ENCODE results near the gene CTIF. TPM values are rescaled to one million over a fixed set of nuclear protein-coding genes. Genes with fewer than 3 reads are reported as not detected.

The CTIF gene
- total RNA-seq, 1 donor from 2014 or later: 35.1 TPM

DNA sequence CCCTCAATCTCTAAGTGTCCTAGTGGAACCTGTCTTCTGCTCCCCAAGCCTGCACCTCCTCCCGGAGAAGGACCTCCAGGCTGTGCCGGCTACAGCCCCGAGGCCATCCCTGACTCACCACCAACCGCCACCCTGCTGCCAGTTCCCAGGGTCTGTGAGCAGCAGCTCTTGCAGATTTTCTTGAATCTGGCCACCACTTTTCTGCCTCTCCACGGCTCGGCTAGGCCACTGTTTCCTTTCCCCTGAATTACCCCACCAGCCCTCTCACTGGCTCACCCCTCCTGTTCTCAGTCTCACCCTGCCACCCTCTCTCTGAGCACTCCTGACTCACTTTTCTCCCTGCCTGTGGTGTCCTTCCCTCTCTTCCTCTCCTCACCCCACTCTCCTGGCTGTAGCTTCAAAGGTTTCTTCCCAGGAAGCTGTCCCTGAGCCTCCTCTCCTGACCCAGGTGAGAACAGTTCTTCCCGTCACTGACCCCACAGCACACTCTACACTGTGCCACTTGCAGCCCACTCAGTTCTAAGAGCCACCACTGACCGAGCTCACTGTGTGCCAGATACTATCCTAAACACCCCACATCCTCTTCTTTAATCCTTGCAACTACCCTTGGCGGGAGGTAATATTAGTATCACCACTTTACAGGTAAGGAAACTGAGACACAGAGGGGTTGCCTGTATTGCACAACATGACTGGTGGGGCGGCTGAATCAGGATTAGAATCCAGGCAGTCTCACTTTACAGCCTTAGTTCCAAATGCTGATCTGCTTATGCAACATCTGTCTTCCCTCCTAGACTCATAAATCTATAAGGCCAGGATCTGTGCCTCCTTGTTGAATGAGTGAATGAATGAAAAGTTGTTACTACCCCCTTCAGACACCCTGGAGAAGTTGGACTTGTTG is 300.3 kb downstream of the CTIF start:
- no peak for DNase-seq (ENCODE audit: extremely low spot score in 2 of 2)
- Histone ChIP-seq H3K36me3 (no peaks in the 10 kb centered on the region), H3K4me1 (peaks cover 69% of the 10 kb centered on the region), H3K9me3 (no peaks in the 10 kb centered on the region), H3K27me3 (no peaks in the 10 kb centered on the region), H3K27ac (peak overlapping the region; percentile 61), H3K4me3 (no peak overlapping the region)
- intact Hi-C loops (cut with DNase I): no loop called here
- TF ChIP-seq, protein P1, sequence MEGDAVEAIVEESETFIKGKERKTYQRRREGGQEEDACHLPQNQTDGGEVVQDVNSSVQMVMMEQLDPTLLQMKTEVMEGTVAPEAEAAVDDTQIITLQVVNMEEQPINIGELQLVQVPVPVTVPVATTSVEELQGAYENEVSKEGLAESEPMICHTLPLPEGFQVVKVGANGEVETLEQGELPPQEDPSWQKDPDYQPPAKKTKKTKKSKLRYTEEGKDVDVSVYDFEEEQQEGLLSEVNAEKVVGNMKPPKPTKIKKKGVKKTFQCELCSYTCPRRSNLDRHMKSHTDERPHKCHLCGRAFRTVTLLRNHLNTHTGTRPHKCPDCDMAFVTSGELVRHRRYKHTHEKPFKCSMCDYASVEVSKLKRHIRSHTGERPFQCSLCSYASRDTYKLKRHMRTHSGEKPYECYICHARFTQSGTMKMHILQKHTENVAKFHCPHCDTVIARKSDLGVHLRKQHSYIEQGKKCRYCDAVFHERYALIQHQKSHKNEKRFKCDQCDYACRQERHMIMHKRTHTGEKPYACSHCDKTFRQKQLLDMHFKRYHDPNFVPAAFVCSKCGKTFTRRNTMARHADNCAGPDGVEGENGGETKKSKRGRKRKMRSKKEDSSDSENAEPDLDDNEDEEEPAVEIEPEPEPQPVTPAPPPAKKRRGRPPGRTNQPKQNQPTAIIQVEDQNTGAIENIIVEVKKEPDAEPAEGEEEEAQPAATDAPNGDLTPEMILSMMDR (IDR thresholded peaks at IDR 0.05): no peak
- peak in 1 of 2 donors; percentile 21 for TF ChIP-seq POLR2AphosphoS5 (IDR thresholded peaks at IDR 0.05; ENCODE audit: insufficient read depth in 1 of 2, low read depth in 1 of 2)

DNA sequence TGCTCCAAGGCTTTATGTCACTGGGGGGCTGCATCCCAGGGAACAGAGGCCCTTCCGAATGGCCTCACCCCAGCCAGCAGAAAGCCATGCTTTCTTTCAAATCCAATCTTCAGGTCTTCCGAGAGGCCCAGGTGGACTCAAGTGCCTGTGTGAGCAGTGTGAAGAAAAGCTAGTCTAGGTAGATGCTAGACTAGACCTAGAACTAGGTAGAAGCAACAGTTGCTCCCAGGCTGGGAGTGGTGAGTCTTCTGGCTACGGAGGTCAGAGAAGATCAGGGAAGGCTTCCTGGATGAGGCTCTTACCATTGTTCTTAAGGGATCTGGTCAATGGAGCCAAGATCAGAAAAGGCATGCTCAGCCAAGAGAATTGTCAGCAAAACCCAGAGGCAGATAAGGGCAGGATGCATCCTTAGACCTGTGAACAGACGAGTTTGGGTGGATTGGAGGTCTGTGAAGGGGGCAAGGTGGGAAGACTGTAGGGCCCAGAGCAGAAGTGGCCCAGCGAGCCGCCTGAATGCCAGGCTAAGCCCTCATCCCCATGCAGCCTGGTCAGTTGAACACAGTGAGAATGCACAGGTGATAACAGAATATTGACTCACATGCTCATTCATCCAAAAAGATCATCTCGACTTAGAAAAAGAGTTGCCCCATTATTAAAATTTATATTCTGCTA is 301.1 kb downstream of the CTIF start:
- H3K4me1 ChIP-seq: peaks cover 61% of the 10 kb centered on the region
- H3K36me3 ChIP-seq: no peaks in the 10 kb centered on the region
- no peaks in the 10 kb centered on the region for H3K27me3 ChIP-seq
- H3K4me3 ChIP-seq: no peak overlapping the region
- intact Hi-C loops (cut with DNase I): loop anchor here (10.0 kb wide), 1 partner anchor 55 kb away; no protein-coding TSS in a partner anchor
- no peaks in the 10 kb centered on the region for H3K9me3 ChIP-seq
- TF ChIP-seq, protein P1 (IDR thresholded peaks at IDR 0.05): no peak
- TF ChIP-seq POLR2A (IDR thresholded peaks at IDR 0.05) (no peak), POLR2AphosphoS5 (IDR thresholded peaks at IDR 0.05; ENCODE audit: insufficient read depth in 1 of 2, low read depth in 1 of 2) (no peak)
- no peak overlapping the region for H3K27ac ChIP-seq
- no peak for DNase-seq (ENCODE audit: extremely low spot score in 2 of 2)

DNA sequence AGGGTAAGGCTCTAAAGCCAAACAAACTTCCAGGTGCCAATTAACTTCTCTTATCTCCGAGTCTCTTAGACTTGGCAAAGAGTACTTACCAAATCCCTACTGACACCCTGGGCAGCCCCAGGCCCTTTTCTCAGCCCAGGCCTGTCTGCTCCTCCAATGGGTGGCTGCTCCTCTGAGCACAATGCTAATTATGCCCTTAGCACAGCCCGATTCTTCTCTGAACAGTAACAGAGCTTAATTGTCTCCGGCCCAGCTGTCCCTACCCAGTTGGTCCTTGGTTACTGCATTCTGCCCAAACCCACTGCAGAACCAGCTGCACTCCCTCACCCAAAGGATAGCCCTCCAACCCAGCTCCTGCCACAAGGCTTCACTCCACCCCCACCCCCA is 301.7 kb downstream of the CTIF start:
- H3K4me3 ChIP-seq: no peak overlapping the region
- no peaks in the 10 kb centered on the region for H3K27me3 ChIP-seq
- H3K36me3 ChIP-seq: no peaks in the 10 kb centered on the region
- intact Hi-C loops (cut with DNase I): loop anchor here (10.0 kb wide), 1 partner anchor 56 kb away; no protein-coding TSS in a partner anchor
- H3K4me1 ChIP-seq: peaks cover 55% of the 10 kb centered on the region
- TF ChIP-seq POLR2AphosphoS5 (IDR thresholded peaks at IDR 0.05; ENCODE audit: insufficient read depth in 1 of 2, low read depth in 1 of 2) (no peak), POLR2A (IDR thresholded peaks at IDR 0.05) (no peak)
- TF ChIP-seq, protein P1 (IDR thresholded peaks at IDR 0.05): no peak
- no peaks in the 10 kb centered on the region for H3K9me3 ChIP-seq
- no peak for DNase-seq (ENCODE audit: extremely low spot score in 2 of 2)
- H3K27ac ChIP-seq: no peak overlapping the region

DNA sequence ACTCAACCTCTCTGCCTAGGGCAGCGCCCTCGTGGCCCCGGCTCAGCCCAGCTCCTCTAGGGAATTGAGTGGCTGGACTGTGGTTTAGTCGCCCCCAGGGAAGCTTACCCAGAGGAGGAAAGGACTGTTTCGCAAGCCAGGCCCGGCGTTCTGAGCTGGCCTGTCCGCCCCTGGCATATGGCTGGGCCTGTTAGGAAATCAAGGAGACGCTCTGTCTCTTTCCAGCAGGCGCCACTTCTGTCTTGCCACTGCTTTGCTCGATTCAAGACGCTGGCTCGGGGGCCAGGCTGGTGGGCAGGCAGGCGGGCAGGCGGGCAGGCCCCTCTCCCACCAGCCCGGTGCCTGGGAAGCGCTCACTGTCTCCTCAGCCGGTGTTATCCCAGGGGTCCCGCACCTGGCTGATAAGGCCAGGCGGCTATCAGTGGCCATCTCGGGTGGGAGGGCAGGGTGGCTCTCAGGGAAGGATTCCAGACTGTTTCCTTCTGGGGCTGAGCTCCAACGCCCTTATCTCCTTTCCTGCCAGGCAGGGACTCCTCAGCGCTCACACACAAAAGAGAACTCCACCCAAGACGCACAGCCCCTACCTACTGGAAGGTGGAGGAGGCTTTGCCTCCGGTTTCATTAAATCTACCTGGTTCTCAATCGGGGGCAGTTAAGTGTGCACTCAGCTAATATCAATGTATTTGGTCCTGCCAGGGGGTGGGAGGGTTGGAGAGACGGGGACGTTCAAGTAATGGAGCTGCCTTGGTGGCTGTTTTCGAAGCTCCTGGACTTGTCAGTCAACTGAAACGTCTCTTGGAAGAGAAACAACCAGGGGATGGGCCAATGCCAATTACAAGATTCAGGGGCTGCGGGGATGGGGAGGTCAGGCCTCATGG is 302.8 kb downstream of the CTIF start:
- Histone ChIP-seq H3K4me3 (no peak overlapping the region), H3K4me1 (peaks cover 55% of the 10 kb centered on the region), H3K27ac (peak overlapping the region; percentile 36), H3K27me3 (no peaks in the 10 kb centered on the region), H3K9me3 (no peaks in the 10 kb centered on the region), H3K36me3 (no peaks in the 10 kb centered on the region)
- DNase-seq (ENCODE audit: extremely low spot score in 2 of 2): no peak
- TF ChIP-seq POLR2AphosphoS5 (IDR thresholded peaks at IDR 0.05; ENCODE audit: insufficient read depth in 1 of 2, low read depth in 1 of 2) (peak in 1 of 2 donors; percentile 47), POLR2A (IDR thresholded peaks at IDR 0.05) (no peak)
- TF ChIP-seq, protein P1 (IDR thresholded peaks at IDR 0.05): no peak
- intact Hi-C loops (cut with DNase I): loop anchor here (10.0 kb wide), 1 partner anchor 57 kb away; no protein-coding TSS in a partner anchor
